ENCODE measurements around the gene FNIP2.

Gene FNIP2

DNA sequence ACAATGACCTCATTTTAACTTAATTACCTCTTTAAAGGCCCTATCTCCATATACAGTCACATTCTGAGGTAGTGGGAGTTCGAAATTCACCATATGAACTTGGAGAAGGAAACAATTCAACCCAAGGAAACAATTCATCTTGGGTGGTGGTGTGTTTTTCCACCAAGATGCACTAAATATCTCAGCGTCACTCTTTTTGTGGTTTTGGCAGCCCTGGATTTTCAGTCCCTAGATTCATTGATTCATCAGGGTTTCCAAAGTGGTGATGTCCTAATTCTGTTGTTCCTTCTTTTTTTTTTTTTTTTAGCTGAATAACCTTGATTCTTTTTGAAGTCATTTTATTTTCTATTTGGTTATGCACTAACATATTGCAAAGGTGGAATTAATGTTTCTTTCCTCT is 171.4 kb downstream of the FNIP2 start:
- H4K20me1 ChIP-seq (ENCODE audit: insufficient read depth, low read length, poor library complexity, severe bottlenecking), result no peaks in the 10 kb centered on the region
- no peaks in the 10 kb centered on the region for H3K9me2 ChIP-seq (replicated peaks; ENCODE audit: low read depth, low read length)
- H3K4me3 ChIP-seq (ENCODE audit: low read length, poor library complexity, severe bottlenecking), result no peak overlapping the region
- no peaks in the 10 kb centered on the region for H3F3A ChIP-seq (ENCODE audit: low read depth)
- H3K36me3 ChIP-seq (ENCODE audit: insufficient read depth, low read length), result no peaks in the 10 kb centered on the region
- no peak overlapping the region for H3K9ac ChIP-seq (ENCODE audit: low read depth, low read length, poor library complexity, severe bottlenecking)
- H3K4me1 ChIP-seq (ENCODE audit: insufficient read depth, low read length, poor library complexity, severe bottlenecking), result peaks cover 2% of the 10 kb centered on the region
- no peak overlapping the region for H3K4me2 ChIP-seq (ENCODE audit: low read depth, low read length, poor library complexity, severe bottlenecking)
- no peak overlapping the region for H2AFZ ChIP-seq (ENCODE audit: low read length)
- no peaks in the 10 kb centered on the region for H3K9me3 ChIP-seq (ENCODE audit: insufficient read depth, low read depth, low read length)
- H3K27me3 ChIP-seq (ENCODE audit: insufficient read depth, low read length, poor library complexity, severe bottlenecking), result no peaks in the 10 kb centered on the region
- H3K79me2 ChIP-seq (ENCODE audit: insufficient read depth, low read length), result no peaks in the 10 kb centered on the region
- TF ChIP-seq EZH2phosphoT487 (IDR thresholded peaks at IDR 0.05; ENCODE audit: borderline replicate concordance), result no peak
- TF ChIP-seq, protein P1, sequence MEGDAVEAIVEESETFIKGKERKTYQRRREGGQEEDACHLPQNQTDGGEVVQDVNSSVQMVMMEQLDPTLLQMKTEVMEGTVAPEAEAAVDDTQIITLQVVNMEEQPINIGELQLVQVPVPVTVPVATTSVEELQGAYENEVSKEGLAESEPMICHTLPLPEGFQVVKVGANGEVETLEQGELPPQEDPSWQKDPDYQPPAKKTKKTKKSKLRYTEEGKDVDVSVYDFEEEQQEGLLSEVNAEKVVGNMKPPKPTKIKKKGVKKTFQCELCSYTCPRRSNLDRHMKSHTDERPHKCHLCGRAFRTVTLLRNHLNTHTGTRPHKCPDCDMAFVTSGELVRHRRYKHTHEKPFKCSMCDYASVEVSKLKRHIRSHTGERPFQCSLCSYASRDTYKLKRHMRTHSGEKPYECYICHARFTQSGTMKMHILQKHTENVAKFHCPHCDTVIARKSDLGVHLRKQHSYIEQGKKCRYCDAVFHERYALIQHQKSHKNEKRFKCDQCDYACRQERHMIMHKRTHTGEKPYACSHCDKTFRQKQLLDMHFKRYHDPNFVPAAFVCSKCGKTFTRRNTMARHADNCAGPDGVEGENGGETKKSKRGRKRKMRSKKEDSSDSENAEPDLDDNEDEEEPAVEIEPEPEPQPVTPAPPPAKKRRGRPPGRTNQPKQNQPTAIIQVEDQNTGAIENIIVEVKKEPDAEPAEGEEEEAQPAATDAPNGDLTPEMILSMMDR (conservative IDR thresholded peaks at IDR 0.05; ENCODE audit: low read length), result no peak

DNA sequence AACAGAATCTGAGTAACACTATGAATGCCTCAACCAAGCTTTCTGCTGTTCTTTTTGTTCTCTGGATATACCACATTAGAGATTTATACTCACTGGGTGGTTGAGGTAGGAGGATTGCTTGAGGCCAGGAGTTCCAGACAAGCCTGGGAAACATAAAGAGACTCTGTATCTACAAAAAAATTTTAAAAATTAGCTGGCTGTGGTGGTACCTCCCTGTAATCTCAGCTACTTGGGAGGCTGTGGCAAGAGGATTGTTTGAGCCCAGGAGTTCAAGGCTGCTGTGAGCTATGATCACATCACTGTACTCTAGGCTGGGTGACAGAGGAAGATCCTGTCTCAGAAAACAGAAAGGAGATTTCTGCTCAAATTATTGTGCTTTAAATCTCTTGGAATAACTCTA is 172.5 kb downstream of the FNIP2 start:
- Histone ChIP-seq H3K36me3 (ENCODE audit: insufficient read depth, low read length) (no peaks in the 10 kb centered on the region), H3K4me1 (ENCODE audit: insufficient read depth, low read length, poor library complexity, severe bottlenecking) (peaks cover 7% of the 10 kb centered on the region), H2AFZ (ENCODE audit: low read length) (no peak overlapping the region), H3K4me2 (ENCODE audit: low read depth, low read length, poor library complexity, severe bottlenecking) (no peak overlapping the region), H3K9me2 (replicated peaks; ENCODE audit: low read depth, low read length) (no peaks in the 10 kb centered on the region), H3K4me3 (ENCODE audit: low read length, poor library complexity, severe bottlenecking) (no peak overlapping the region), H4K20me1 (ENCODE audit: insufficient read depth, low read length, poor library complexity, severe bottlenecking) (no peaks in the 10 kb centered on the region), H3K9ac (ENCODE audit: low read depth, low read length, poor library complexity, severe bottlenecking) (no peak overlapping the region), H3K9me3 (ENCODE audit: insufficient read depth, low read depth, low read length) (no peaks in the 10 kb centered on the region), H3K79me2 (ENCODE audit: insufficient read depth, low read length) (no peaks in the 10 kb centered on the region), H3F3A (ENCODE audit: low read depth) (no peaks in the 10 kb centered on the region), H3K27me3 (ENCODE audit: insufficient read depth, low read length, poor library complexity, severe bottlenecking) (no peaks in the 10 kb centered on the region)
- TF ChIP-seq, protein P1 (conservative IDR thresholded peaks at IDR 0.05; ENCODE audit: low read length), result no peak
- no peak for TF ChIP-seq EZH2phosphoT487 (IDR thresholded peaks at IDR 0.05; ENCODE audit: borderline replicate concordance)

DNA sequence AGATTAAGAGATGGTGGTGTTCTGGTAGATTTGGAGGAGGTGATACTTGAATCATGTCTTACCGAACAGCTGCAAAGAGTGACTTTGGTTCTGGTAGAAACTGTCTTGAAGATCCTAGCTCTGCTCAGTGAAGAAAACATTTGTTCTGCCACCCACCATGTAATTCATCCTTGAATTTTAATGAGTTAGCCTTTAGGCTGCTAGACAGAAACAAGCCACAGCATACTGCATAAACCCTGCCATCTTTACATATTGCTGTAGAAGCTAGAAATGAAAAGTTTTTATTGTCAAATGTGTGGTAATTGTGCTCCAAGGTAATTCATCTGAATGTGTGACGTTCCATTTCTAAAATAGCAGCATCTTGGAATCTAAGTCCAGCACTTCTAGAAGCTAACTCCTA is 173.1 kb downstream of the FNIP2 start:
- Histone ChIP-seq H3K9ac (ENCODE audit: low read depth, low read length, poor library complexity, severe bottlenecking) (no peak overlapping the region), H3K4me3 (ENCODE audit: low read length, poor library complexity, severe bottlenecking) (no peak overlapping the region), H3K4me2 (ENCODE audit: low read depth, low read length, poor library complexity, severe bottlenecking) (no peak overlapping the region), H3K9me2 (replicated peaks; ENCODE audit: low read depth, low read length) (no peaks in the 10 kb centered on the region), H4K20me1 (ENCODE audit: insufficient read depth, low read length, poor library complexity, severe bottlenecking) (no peaks in the 10 kb centered on the region), H3F3A (ENCODE audit: low read depth) (no peaks in the 10 kb centered on the region), H3K9me3 (ENCODE audit: insufficient read depth, low read depth, low read length) (no peaks in the 10 kb centered on the region), H3K27me3 (ENCODE audit: insufficient read depth, low read length, poor library complexity, severe bottlenecking) (no peaks in the 10 kb centered on the region), H3K4me1 (ENCODE audit: insufficient read depth, low read length, poor library complexity, severe bottlenecking) (peaks cover 13% of the 10 kb centered on the region), H2AFZ (ENCODE audit: low read length) (no peak overlapping the region), H3K36me3 (ENCODE audit: insufficient read depth, low read length) (no peaks in the 10 kb centered on the region), H3K79me2 (ENCODE audit: insufficient read depth, low read length) (no peaks in the 10 kb centered on the region)
- TF ChIP-seq, protein P1 (conservative IDR thresholded peaks at IDR 0.05; ENCODE audit: low read length), result no peak
- no peak for TF ChIP-seq EZH2phosphoT487 (IDR thresholded peaks at IDR 0.05; ENCODE audit: borderline replicate concordance)
